SK-N-SH treated with all-trans-retinoic acid at 6 μM for 48 hours (cell line): ENCODE measurements around the gene NPFFR1.

Experiments used
- ARNTL ChIP-seq: fragments of 450-650 bp; formaldehyde crosslinking; IDR thresholded peaks from 2 replicates; pipeline ENCODE4 v1.5.0; 2020; ENCODE audit warnings: low read depth, mild to moderate bottlenecking, moderate library complexity, borderline replicate concordance
- CREB5 ChIP-seq: fragments of 250-450 bp; sonication (Bioruptor Pico); IDR thresholded peaks from 2 replicates; pipeline ENCODE4 v1.5.1; 2020; ENCODE audit warnings: low read depth, mild to moderate bottlenecking, moderate library complexity
- CSDC2 ChIP-seq: fragments of 250-450 bp; sonication (Bioruptor Pico); IDR thresholded peaks from 2 replicates; pipeline ENCODE4 v1.5.0; 2020; ENCODE audit warnings: mild to moderate bottlenecking, moderate library complexity
- ISL1 ChIP-seq: fragments of 250-450 bp; sonication (Bioruptor Pico); IDR thresholded peaks from 2 replicates; pipeline ENCODE4 v2.1.2; 2022; ENCODE audit warnings: mild to moderate bottlenecking, moderate library complexity
- OSR1 ChIP-seq: fragments of 250-450 bp; sonication (Bioruptor Pico); IDR thresholded peaks from 2 replicates; pipeline ENCODE4 v1.8.0; 2022; ENCODE audit warnings: moderate library complexity, mild to moderate bottlenecking, inconsistent platforms
- PATZ1 ChIP-seq: fragments of 250-450 bp; sonication (Bioruptor Pico); IDR thresholded peaks from 2 replicates; pipeline ENCODE4 v1.8.0; 2020; ENCODE audit warnings: mild to moderate bottlenecking, moderate library complexity, borderline replicate concordance
- PPARA ChIP-seq: fragments of 250-450 bp; sonication (Bioruptor Pico); IDR thresholded peaks from 2 replicates; pipeline ENCODE4 v1.5.0; 2020; ENCODE audit warnings: mild to moderate bottlenecking, borderline replicate concordance
- RARB ChIP-seq: fragments of 250-450 bp; sonication (Bioruptor Pico); IDR thresholded peaks from 2 replicates; pipeline ENCODE4 v1.8.0; 2021; ENCODE audit warnings: mild to moderate bottlenecking, moderate library complexity
- TCF4 ChIP-seq: fragments of 250-450 bp; sonication (Bioruptor Pico); IDR thresholded peaks from 2 replicates; pipeline ENCODE4 v1.8.0; 2021; ENCODE audit warnings: mild to moderate bottlenecking, moderate library complexity, borderline replicate concordance
- TOX ChIP-seq: fragments of 250-450 bp; sonication (Bioruptor Pico); IDR thresholded peaks from 2 replicates; pipeline ENCODE4 v1.8.0; 2021; ENCODE audit warnings: mild to moderate bottlenecking, moderate library complexity, borderline replicate concordance
- ZC3H10 ChIP-seq: fragments of 250-450 bp; sonication (Bioruptor Pico); IDR thresholded peaks from 2 replicates; pipeline ENCODE4 v1.5.1; 2021; ENCODE audit warnings: mild to moderate bottlenecking, moderate library complexity
- ZFP30 ChIP-seq: fragments of 450-650 bp; formaldehyde crosslinking; IDR thresholded peaks from 2 replicates; pipeline ENCODE4 v1.5.0; 2022; ENCODE audit warnings: mild to moderate bottlenecking, moderate library complexity

- TF ChIP-seq PATZ1 (CRISPR knock-in tag): no peak
- TF ChIP-seq PPARA (CRISPR knock-in tag): no peak
- no peak for TF ChIP-seq TOX (CRISPR knock-in tag)
- TF ChIP-seq RARB (CRISPR knock-in tag): no peak
- TF ChIP-seq ISL1 (CRISPR knock-in tag): no peak
- no peak for TF ChIP-seq CSDC2 (CRISPR knock-in tag)
- no peak for TF ChIP-seq ARNTL (CRISPR knock-in tag)
- no peak for TF ChIP-seq TCF4 (CRISPR knock-in tag)
- TF ChIP-seq ZC3H10: no peak
- no peak for TF ChIP-seq ZFP30 (CRISPR knock-in tag)
- TF ChIP-seq CREB5 (CRISPR knock-in tag): no peak
- no peak for TF ChIP-seq OSR1
Measured at GRCh38 chr10:70271996-70272924, 11.5 kb downstream of the NPFFR1 start.
